PFSK-1 (cell line): ENCODE data around the gene OR8A1.

ENCODE experiments used
- FOXP2 ChIP-seq: optimal IDR thresholded peaks from 2 replicates; pipeline ENCODE3; 2011; ENCODE audit warnings: borderline replicate concordance, control low read depth, inconsistent platforms; ENCODE audit not compliant: insufficient read depth; ENCODE audit errors: extremely low read length, extremely low read depth
- POLR2AphosphoS5 ChIP-seq: IDR thresholded peaks from 2 replicates; pipeline ENCODE4 v1.6.1; 2012; ENCODE audit warnings: low read depth, mild to moderate bottlenecking, control low read depth, low read length, moderate library complexity
- REST ChIP-seq, 2 experiments: IDR thresholded peaks; 2 replicates each; pipeline versions ENCODE4 v1.6.1 to v1.8.0; 2011 to 2012; ENCODE audit warnings: low read depth in 2 of 2, low read length in 2 of 2, control low read depth in 1 of 2, inconsistent platforms in 1 of 2, mild to moderate bottlenecking in 1 of 2, moderate library complexity in 1 of 2; ENCODE audit not compliant: insufficient read depth in 1 of 2
- TAF1 ChIP-seq: IDR thresholded peaks from 2 replicates; pipeline ENCODE4 v1.6.1; 2012; ENCODE audit warnings: low read length, control low read depth, borderline replicate concordance; ENCODE audit not compliant: insufficient read depth

DNA sequence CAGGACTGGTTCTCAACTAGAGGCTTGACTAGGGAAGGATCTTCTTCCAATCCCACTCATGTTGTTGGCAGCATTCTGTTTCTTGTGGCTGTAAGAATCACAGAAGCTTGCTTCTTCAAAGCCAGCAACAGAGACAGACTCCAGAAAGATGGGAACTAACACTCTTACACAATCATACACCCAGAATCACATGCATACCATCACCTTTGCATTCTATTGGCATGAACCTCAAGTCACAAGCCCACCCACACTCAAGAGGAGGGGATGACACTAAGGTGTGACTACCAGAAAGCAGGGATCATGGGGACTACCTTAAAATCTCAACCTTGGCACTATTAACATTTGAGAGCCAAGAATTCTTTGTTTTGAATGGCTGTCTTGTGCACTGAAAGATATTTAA is 27.8 kb downstream of the OR8A1 start:
- TF ChIP-seq FOXP2 (no peak), POLR2AphosphoS5 (no peak), REST (IDR thresholded peaks at IDR 0.05; ENCODE audit: insufficient read depth in 1 of 2, low read depth in 2 of 2, low read length in 2 of 2) (no peak), TAF1 (no peak)
